ENCODE results near the gene MAP2K2.
A peak's percentile ranks its signal among the peaks of the same experiment; 100 is the strongest.

The MAP2K2 gene

DNA sequence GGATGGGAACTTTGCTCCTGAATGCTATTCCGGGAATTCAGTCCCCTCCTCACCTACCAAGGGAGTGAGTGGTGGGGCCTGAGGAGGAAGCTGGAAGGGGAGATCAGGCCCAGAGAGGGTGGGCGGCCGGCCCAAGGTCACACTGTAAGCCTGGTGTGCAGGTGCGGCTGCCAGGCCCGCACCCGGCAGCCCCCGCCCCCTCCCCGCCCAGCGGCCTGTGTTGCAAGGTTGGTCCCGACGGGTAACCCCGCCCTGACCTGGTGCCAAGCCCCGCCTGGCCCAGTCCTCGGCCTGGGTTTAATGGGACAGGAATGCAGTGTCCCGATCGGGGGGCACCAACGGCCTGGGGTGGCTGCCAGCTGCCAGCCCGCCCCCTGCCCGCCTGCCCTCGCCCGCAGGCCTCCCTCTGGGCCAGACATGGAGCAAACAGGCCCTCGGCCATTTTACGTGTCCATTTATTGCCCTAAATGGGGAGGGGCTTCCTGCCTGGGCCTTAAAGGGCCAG, 62.7 kb downstream of the MAP2K2 start:
- no peaks in the 10 kb centered on the region for H3K9me3 ChIP-seq (ENCODE audit: control insufficient read depth, low read length)
- peak overlapping the region; percentile 81 for H3K27ac ChIP-seq (ENCODE audit: insufficient read depth, low read length, poor library complexity, severe bottlenecking)
- H3K4me1 ChIP-seq (ENCODE audit: control insufficient read depth, insufficient read depth, low read length, poor library complexity, severe bottlenecking) = peaks cover 70% of the 10 kb centered on the region
- peak overlapping the region; percentile 4 for H3K4me3 ChIP-seq (ENCODE audit: insufficient read depth, low read depth, low read length, poor library complexity, severe bottlenecking)
- H3K36me3 ChIP-seq (ENCODE audit: control insufficient read depth, insufficient read depth, low read length) = peaks cover under 1% of the 10 kb centered on the region
- no peaks in the 10 kb centered on the region for H3K27me3 ChIP-seq (replicated peaks; ENCODE audit: control insufficient read depth, insufficient read depth, low read length, poor library complexity, severe bottlenecking)
- DNase-seq = peak in 2 of 3 donors; percentile 36 to 50

DNA sequence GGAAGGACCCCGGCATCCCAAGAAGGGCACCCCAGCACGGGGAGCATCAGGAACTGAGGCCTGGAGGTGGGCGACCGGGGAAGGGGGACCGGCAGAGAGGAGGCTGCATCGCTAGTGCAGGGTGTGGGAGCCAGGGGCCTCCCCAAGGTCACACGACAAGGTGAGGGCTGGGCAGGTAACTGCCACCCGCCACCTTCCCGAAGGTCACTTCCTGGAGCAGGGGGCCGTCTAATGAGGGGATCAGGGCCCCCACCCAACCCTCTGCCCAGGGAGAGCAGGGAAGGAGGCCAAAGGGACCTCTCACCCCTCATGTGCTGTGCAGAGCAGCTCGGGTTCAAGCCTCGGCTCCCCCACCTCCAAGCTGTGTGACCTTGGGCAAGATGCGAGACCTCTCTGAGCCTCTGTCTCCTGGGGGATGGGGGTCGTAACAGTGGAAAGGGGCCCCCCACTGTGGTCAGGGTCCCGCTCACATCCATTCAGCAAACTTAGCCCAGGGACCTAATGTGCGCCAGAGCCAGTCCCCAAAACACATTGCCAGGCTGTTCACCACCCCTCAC, 63.2 kb downstream of the MAP2K2 start:
- Histone ChIP-seq H3K27ac (ENCODE audit: insufficient read depth, low read length, poor library complexity, severe bottlenecking) (peak overlapping the region; percentile 81), H3K27me3 (replicated peaks; ENCODE audit: control insufficient read depth, insufficient read depth, low read length, poor library complexity, severe bottlenecking) (no peaks in the 10 kb centered on the region), H3K4me3 (ENCODE audit: insufficient read depth, low read depth, low read length, poor library complexity, severe bottlenecking) (peak overlapping the region; percentile 4), H3K9me3 (ENCODE audit: control insufficient read depth, low read length) (no peaks in the 10 kb centered on the region), H3K4me1 (ENCODE audit: control insufficient read depth, insufficient read depth, low read length, poor library complexity, severe bottlenecking) (peaks cover 70% of the 10 kb centered on the region), H3K36me3 (ENCODE audit: control insufficient read depth, insufficient read depth, low read length) (peaks cover 6% of the 10 kb centered on the region)
- DNase-seq = no peak

DNA sequence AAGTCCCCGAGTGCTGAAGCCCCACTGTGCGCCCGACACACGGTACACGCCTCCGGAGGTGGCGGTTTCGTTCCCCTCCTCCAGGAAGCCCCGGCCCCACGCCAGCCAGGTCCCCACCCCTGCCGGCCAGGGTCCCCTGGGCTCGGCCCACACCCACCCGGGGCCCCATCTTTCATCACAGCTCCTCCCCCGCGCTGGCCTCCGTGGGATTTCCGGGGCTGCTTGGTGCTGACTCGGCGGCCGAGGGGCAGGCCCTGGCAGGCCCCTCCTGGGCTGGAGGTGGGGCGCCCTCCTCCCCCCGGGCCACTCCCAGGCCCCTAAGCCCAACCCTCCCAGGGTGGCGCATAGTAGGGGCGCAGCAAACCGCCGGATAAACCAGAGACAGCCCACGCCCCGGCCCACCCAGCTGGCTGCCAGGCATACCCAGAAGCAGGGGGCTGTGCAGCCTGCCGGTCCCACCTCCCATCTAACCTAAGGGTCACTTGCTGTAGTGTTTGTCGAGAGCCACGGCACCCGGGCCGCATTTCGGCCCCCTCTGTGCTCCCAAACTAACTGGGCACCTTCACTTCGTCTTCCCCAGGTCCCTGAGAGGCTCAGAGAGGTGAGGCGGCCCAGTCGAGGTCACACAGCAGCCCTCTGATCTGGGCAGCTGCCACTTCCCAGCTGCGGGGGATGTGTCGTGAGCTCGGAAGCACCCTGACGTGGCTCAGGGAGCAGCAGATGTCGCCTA, 63.9 kb downstream of the MAP2K2 start:
- H3K27me3 ChIP-seq (replicated peaks; ENCODE audit: control insufficient read depth, insufficient read depth, low read length, poor library complexity, severe bottlenecking) = no peaks in the 10 kb centered on the region
- H3K4me3 ChIP-seq (ENCODE audit: insufficient read depth, low read depth, low read length, poor library complexity, severe bottlenecking) = peak overlapping the region; percentile 4
- H3K36me3 ChIP-seq (ENCODE audit: control insufficient read depth, insufficient read depth, low read length) = peaks cover 10% of the 10 kb centered on the region
- H3K27ac ChIP-seq (ENCODE audit: insufficient read depth, low read length, poor library complexity, severe bottlenecking) = peak overlapping the region; percentile 81
- peak; percentile 46 to 71 (median 69) for DNase-seq
- no peaks in the 10 kb centered on the region for H3K9me3 ChIP-seq (ENCODE audit: control insufficient read depth, low read length)
- peaks cover 70% of the 10 kb centered on the region for H3K4me1 ChIP-seq (ENCODE audit: control insufficient read depth, insufficient read depth, low read length, poor library complexity, severe bottlenecking)

DNA sequence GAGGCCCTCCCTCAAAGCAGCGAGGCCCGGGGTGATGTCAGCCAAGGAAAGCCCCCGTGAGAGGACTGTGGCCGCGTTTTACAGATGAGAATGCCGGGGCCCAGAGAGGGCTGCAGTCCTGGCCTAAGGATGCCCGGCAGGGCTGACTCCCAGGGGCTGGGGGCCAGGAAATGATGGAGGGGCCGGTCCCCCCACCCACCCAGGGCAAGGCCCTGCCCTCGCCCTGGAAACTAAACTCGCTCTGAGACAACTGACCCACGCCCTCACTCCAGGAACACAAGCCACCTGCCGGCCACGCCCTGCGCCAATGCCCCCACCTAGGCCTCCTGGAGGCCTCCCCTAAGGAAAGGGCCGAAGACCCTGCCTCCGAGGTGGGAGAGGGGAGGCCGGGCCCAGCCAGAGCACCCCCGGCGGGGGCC, 64.5 kb downstream of the MAP2K2 start:
- H3K4me1 ChIP-seq (ENCODE audit: control insufficient read depth, insufficient read depth, low read length, poor library complexity, severe bottlenecking) = peaks cover 65% of the 10 kb centered on the region
- peaks cover 16% of the 10 kb centered on the region for H3K36me3 ChIP-seq (ENCODE audit: control insufficient read depth, insufficient read depth, low read length)
- no peaks in the 10 kb centered on the region for H3K27me3 ChIP-seq (replicated peaks; ENCODE audit: control insufficient read depth, insufficient read depth, low read length, poor library complexity, severe bottlenecking)
- H3K9me3 ChIP-seq (ENCODE audit: control insufficient read depth, low read length) = no peaks in the 10 kb centered on the region
- H3K4me3 ChIP-seq (ENCODE audit: insufficient read depth, low read depth, low read length, poor library complexity, severe bottlenecking) = no peak overlapping the region
- DNase-seq = no peak
- peak overlapping the region; percentile 81 for H3K27ac ChIP-seq (ENCODE audit: insufficient read depth, low read length, poor library complexity, severe bottlenecking)

DNA sequence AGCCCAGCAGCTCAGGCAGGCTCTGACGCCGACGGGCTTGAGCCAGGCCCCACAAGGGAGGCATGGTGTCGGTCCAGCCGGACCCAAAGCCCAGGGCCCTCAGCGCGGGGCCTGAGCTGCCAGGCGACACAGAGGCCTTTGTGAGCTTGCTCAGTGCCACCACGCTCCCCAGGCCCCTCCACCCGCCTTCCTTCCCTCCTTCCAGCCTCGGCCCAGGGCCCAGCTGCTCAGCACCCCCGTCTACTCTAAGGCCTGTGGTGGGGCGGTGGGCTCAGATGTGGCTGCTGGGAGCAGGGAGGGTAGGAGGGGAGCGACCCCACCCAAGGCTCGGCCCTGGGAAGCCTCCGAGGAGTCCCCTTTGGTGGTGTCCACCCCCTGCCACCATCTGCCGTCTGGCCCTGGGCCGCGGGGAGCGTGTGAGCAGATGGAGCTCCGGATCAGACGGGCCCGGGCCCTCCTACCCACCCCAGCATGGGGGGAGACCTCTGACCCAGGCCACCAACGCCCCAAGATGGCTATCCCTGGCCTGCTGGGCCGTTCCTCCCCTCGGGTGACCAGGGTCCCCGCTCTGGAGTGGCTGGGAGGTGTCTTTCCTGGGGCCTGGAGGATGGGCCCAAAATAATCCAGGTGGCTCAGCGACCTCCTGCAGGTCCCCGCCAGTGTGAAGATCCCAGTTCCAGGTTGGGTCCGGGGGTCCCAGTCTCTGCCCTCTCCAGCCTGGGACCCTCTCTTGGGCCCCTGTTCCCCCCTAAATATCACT, 65.0 kb downstream of the MAP2K2 start:
- Histone ChIP-seq H3K4me3 (ENCODE audit: insufficient read depth, low read depth, low read length, poor library complexity, severe bottlenecking) (no peak overlapping the region), H3K4me1 (ENCODE audit: control insufficient read depth, insufficient read depth, low read length, poor library complexity, severe bottlenecking) (peaks cover 60% of the 10 kb centered on the region), H3K9me3 (ENCODE audit: control insufficient read depth, low read length) (no peaks in the 10 kb centered on the region), H3K27ac (ENCODE audit: insufficient read depth, low read length, poor library complexity, severe bottlenecking) (peak overlapping the region; percentile 81), H3K36me3 (ENCODE audit: control insufficient read depth, insufficient read depth, low read length) (peaks cover 20% of the 10 kb centered on the region), H3K27me3 (replicated peaks; ENCODE audit: control insufficient read depth, insufficient read depth, low read length, poor library complexity, severe bottlenecking) (no peaks in the 10 kb centered on the region)
- no peak for DNase-seq

DNA sequence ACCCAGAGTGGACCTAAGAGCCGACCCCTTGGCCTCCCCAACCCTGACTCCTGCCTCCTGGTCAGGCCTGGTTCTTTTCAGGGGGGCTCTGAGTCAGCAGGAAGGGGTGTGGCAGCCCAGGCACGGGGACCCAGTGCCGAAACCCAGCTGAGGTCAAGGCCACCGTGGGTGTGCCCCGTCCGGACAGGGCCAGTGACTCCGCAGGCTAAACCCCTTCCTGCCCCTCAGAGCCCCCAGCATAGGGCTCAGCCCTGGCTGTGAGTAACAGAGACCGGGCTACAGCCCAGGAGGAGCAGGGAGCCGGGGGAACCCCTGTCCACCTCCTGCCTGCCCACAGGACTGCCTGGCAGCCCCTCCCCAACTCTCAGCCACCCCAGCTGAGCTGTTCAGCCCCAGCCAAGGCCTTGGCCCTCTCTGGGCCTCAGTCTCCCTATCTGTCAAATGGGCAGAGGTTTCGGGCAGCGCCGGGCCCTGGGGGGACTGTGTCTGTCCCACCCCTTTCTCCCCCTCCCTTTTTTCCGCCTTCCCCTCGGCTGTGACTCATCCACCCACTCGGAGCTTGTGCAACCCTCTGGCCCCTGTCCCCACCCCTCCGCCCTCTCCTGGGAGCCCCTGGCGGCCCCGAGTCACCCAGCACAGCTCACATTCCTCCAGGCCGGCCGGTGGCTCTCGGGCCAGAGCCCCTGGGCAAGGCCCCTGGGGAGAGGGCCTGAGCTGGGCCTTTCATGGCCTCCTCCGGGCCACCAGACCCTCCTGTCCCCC, 65.8 kb downstream of the MAP2K2 start:
- Histone ChIP-seq H3K4me3 (ENCODE audit: insufficient read depth, low read depth, low read length, poor library complexity, severe bottlenecking) (no peak overlapping the region), H3K4me1 (ENCODE audit: control insufficient read depth, insufficient read depth, low read length, poor library complexity, severe bottlenecking) (peaks cover 53% of the 10 kb centered on the region), H3K27ac (ENCODE audit: insufficient read depth, low read length, poor library complexity, severe bottlenecking) (peak overlapping the region; percentile 81), H3K36me3 (ENCODE audit: control insufficient read depth, insufficient read depth, low read length) (peaks cover 28% of the 10 kb centered on the region), H3K9me3 (ENCODE audit: control insufficient read depth, low read length) (no peaks in the 10 kb centered on the region), H3K27me3 (replicated peaks; ENCODE audit: control insufficient read depth, insufficient read depth, low read length, poor library complexity, severe bottlenecking) (no peaks in the 10 kb centered on the region)
- no peak for DNase-seq

DNA sequence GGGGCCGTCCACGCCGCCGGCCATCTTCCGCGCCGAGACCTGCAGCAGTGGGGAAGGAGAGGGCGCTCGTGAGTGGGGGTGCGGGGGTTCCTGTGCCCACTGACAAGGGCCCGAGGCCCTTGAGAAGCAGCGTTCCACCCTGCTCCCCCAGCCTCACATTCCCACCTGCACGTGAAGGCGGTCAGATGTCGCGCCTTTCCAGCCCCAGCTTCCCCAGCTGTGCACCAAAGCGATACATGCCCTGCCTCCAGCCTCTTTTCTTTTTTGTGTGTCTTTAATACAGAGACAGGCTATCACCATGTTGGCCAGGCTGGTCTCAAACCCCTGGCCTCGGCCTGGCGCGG, 68.7 kb downstream of the MAP2K2 start:
- H3K4me1 ChIP-seq (ENCODE audit: control insufficient read depth, insufficient read depth, low read length, poor library complexity, severe bottlenecking) = peaks cover 23% of the 10 kb centered on the region
- H3K36me3 ChIP-seq (ENCODE audit: control insufficient read depth, insufficient read depth, low read length) = peaks cover 51% of the 10 kb centered on the region
- H3K27ac ChIP-seq (ENCODE audit: insufficient read depth, low read length, poor library complexity, severe bottlenecking) = no peak overlapping the region
- H3K9me3 ChIP-seq (ENCODE audit: control insufficient read depth, low read length) = no peaks in the 10 kb centered on the region
- no peak for DNase-seq
- no peaks in the 10 kb centered on the region for H3K27me3 ChIP-seq (replicated peaks; ENCODE audit: control insufficient read depth, insufficient read depth, low read length, poor library complexity, severe bottlenecking)
- H3K4me3 ChIP-seq (ENCODE audit: insufficient read depth, low read depth, low read length, poor library complexity, severe bottlenecking) = no peak overlapping the region

DNA sequence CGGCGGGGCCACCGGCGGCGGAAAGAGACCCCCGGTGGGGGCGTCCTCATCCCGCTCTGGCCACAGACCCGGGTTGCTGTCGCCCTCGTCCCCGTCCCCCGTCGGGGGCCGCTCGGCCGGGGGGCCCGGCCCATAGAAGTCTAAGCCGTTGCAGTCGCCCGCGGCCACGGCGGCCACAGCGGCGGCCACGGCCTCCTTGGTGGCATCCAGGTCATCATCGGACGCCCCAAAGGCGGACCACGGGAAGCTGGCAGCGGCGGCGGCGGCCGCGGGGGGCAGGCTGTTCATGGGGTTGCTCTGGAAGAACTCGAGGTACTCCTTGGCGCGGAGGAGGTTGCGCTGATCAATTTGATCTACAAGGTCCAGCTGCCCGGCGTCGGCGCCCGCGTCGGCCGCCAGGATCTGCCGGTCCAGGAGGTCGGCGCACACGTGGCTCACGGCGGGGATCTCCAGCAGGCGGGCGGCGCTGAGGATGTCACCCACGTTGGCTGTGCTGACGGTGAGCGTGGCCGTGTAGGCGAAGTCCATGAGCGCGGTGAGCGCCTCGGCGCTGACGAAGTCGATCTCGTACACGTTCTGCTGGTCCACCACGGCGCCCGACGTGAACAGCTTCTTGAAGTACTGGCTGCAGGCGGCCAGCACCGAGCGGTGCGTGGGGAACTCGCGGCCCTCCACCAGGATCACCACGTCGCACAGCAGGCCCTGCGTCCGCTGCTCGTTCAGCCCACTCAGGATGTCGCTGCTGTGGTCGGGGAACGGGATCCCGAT, 69.3 kb downstream of the MAP2K2 start:
- Histone ChIP-seq H3K9me3 (ENCODE audit: control insufficient read depth, low read length) (no peaks in the 10 kb centered on the region), H3K4me1 (ENCODE audit: control insufficient read depth, insufficient read depth, low read length, poor library complexity, severe bottlenecking) (peaks cover 20% of the 10 kb centered on the region), H3K36me3 (ENCODE audit: control insufficient read depth, insufficient read depth, low read length) (peaks cover 51% of the 10 kb centered on the region), H3K27ac (ENCODE audit: insufficient read depth, low read length, poor library complexity, severe bottlenecking) (no peak overlapping the region), H3K27me3 (replicated peaks; ENCODE audit: control insufficient read depth, insufficient read depth, low read length, poor library complexity, severe bottlenecking) (no peaks in the 10 kb centered on the region), H3K4me3 (ENCODE audit: insufficient read depth, low read depth, low read length, poor library complexity, severe bottlenecking) (no peak overlapping the region)
- no peak for DNase-seq

Data from effector memory CD4-positive, alpha-beta T cell (primary cell).